Left ventricle myocardium inferior (tissue), 1 donor: Measurements from ENCODE around the gene PARD3. TPM values are rescaled to one million over a fixed set of nuclear protein-coding genes. Genes with fewer than 3 reads are reported as not detected.
A peak's percentile ranks its signal among the peaks of the same experiment; 100 is the strongest.

ENCODE experiments used
- DNase-seq: peaks from one replicate; pipeline ENCODE4 v3.0.0-alpha.2; 2020
- H3K27ac ChIP-seq: fragments of 200-600 bp; replicated peaks from 2 replicates; pipeline ENCODE4 v1.8.0; 2021
- H3K27me3 ChIP-seq: fragments of 200-600 bp; 2 replicates; pipeline ENCODE4 v1.8.0; 2021; ENCODE audit warnings: low read depth
- H3K36me3 ChIP-seq: fragments of 200-600 bp; 2 replicates; pipeline ENCODE4 v1.8.0; 2021
- H3K4me1 ChIP-seq: fragments of 200-600 bp; 2 replicates; pipeline ENCODE4 v1.8.0; 2021
- H3K4me3 ChIP-seq: fragments of 200-600 bp; 2 replicates; pipeline ENCODE4 v1.8.0; 2021; ENCODE audit warnings: mild to moderate bottlenecking, moderate library complexity
- H3K9me3 ChIP-seq: fragments of 200-600 bp; replicated peaks from 2 replicates; pipeline ENCODE4 v1.8.0; 2021
- intact Hi-C: fragments of 100-400 bp; cut with micrococcal nuclease; formaldehyde crosslinking; loops from one replicate; pipeline ENCODE4 v1.11.0; 2022
- total RNA-seq: library from RNA; stranded (reverse); fragmentation: NEBNext Ultra II Directional; extraction: Animal tissue kit (Norgen Biotek cat#: 25700); gene quantifications from one replicate; pipeline ENCODE4 v1.2.1, GENCODE V29; 2021
- TF ChIP-seq, protein P1 (sequence below): fragments of 200-600 bp; IDR thresholded peaks from 2 replicates; pipeline ENCODE4 v1.8.0; 2021; ENCODE audit warnings: antibody characterized with exemption, mild to moderate bottlenecking, borderline replicate concordance
- donor health status: DM: no; HTN: yes; CAD: no; lungs with severe emphysema.

The PARD3 gene
- total RNA-seq, 1 donor from 2014 or later, result 29.6 TPM

- peaks cover 44% of the 10 kb centered on the region for H3K4me1 ChIP-seq
- DNase-seq, result no peak
- no peaks in the 10 kb centered on the region for H3K36me3 ChIP-seq
- no peaks in the 10 kb centered on the region for H3K9me3 ChIP-seq
- TF ChIP-seq, protein P1, sequence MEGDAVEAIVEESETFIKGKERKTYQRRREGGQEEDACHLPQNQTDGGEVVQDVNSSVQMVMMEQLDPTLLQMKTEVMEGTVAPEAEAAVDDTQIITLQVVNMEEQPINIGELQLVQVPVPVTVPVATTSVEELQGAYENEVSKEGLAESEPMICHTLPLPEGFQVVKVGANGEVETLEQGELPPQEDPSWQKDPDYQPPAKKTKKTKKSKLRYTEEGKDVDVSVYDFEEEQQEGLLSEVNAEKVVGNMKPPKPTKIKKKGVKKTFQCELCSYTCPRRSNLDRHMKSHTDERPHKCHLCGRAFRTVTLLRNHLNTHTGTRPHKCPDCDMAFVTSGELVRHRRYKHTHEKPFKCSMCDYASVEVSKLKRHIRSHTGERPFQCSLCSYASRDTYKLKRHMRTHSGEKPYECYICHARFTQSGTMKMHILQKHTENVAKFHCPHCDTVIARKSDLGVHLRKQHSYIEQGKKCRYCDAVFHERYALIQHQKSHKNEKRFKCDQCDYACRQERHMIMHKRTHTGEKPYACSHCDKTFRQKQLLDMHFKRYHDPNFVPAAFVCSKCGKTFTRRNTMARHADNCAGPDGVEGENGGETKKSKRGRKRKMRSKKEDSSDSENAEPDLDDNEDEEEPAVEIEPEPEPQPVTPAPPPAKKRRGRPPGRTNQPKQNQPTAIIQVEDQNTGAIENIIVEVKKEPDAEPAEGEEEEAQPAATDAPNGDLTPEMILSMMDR, result no peak
- no peak overlapping the region for H3K4me3 ChIP-seq
- no peak overlapping the region for H3K27ac ChIP-seq
- H3K27me3 ChIP-seq, result no peaks in the 10 kb centered on the region
- intact Hi-C loops, result no loop called here
Measured at GRCh38 chr10:34540492-34540891, 274.6 kb downstream of the PARD3 start.

DNA sequence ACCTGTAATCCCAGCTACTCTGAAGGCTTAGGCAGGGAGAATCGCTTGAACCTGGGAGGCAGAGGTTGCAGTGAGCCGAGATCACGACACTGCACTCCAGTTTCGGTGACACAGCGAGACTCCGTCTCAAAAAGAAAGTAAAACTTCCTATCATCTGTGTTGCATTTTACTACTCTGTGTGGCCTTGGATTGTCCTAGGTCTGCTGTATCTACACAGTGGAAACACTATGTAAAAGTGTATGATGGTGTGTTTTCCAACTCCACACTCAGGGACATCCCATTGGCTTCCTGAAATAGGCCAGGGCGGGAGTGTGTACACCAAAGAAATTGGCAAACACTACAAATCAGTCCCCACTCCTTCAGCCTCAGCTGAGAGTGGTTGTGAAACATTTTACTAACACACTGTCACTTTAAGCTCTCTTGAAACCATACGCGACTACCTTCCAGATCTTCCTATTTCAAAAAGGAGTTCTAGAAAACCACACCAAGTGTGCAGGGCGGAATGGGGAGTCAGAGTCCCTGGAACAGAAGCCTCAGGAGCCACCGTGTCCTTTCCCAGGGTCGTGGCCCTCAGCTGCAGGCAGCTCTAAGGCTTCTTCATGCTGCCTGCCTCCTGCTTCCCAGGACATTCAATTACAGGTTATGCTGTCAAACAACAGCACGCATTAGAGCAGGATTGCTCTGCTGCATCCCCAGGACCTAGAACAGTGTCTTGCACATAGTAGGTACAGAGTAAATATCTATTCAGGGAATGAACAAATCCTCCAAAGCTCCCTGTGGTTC is 275.4 kb downstream of the PARD3 start:
- intact Hi-C loops, result no loop called here
- TF ChIP-seq, protein P1, result no peak
- DNase-seq, result no peak
- Histone ChIP-seq H3K27me3 (no peaks in the 10 kb centered on the region), H3K27ac (peak overlapping the region; percentile 66), H3K4me3 (peak overlapping the region; percentile 50), H3K4me1 (peaks cover 51% of the 10 kb centered on the region), H3K36me3 (no peaks in the 10 kb centered on the region), H3K9me3 (no peaks in the 10 kb centered on the region)

- intact Hi-C loops, result no loop called here
- H3K27ac ChIP-seq, result peak overlapping the region; percentile 2
Measured at GRCh38 chr10:34538281-34538829, 276.7 kb downstream of the PARD3 start.

GRCh38 chr10:34537629-34538231 is 277.4 kb downstream of the PARD3 start:
- TF ChIP-seq, protein P1, result no peak
- Histone ChIP-seq H3K4me3 (peak overlapping the region; percentile 24), H3K4me1 (peaks cover 51% of the 10 kb centered on the region), H3K27me3 (no peaks in the 10 kb centered on the region), H3K9me3 (no peaks in the 10 kb centered on the region), H3K36me3 (no peaks in the 10 kb centered on the region), H3K27ac (peak overlapping the region; percentile 2)
- intact Hi-C loops, result no loop called here
- DNase-seq, result no peak

More at GRCh38 chr10:34538281-34538829, 276.7 kb downstream of the PARD3 start:
- TF ChIP-seq, protein P1, result no peak
- DNase-seq, result no peak
- Histone ChIP-seq H3K36me3 (no peaks in the 10 kb centered on the region), H3K4me3 (peak overlapping the region; percentile 24), H3K4me1 (peaks cover 51% of the 10 kb centered on the region), H3K9me3 (no peaks in the 10 kb centered on the region), H3K27me3 (no peaks in the 10 kb centered on the region)

DNA sequence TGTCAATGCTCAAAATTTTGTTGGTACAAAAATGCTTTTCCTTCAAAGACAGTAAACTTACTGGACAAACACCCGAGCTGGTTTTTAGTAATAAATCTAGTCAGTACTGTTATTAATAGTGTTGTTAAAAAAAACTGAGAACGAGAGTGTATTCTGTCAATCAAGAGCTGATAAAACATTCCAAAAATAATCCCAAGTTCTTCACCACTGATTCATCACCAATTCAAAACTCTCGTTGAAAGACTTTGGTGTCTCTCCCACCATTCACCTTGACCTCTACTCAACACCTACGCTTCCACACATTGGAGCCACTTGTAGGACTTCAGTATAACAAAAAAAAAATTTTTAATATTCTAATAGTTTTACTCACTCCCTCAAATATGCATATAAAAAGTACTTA is 279.2 kb downstream of the PARD3 start:
- Histone ChIP-seq H3K9me3 (peaks cover 9% of the 10 kb centered on the region), H3K36me3 (no peaks in the 10 kb centered on the region), H3K27ac (no peak overlapping the region), H3K27me3 (no peaks in the 10 kb centered on the region), H3K4me3 (no peak overlapping the region), H3K4me1 (peaks cover 51% of the 10 kb centered on the region)
- no peak for DNase-seq
- intact Hi-C loops, result no loop called here
- TF ChIP-seq, protein P1, result no peak
